ENCODE measurements around the gene KAT6B.

Gene KAT6B

GRCh38 chr10:75037171-75038153, 211.1 kb downstream of the KAT6B start (continued):
- TF ChIP-seq BCL6B (tag by site-specific recombination; IDR thresholded peaks at IDR 0.05) (no peak), ZNF707 (tag by site-specific recombination; IDR thresholded peaks at IDR 0.05) (no peak), ZNF664 (tag by site-specific recombination; IDR thresholded peaks at IDR 0.05) (no peak), ZNF112 (tag by site-specific recombination; IDR thresholded peaks at IDR 0.05) (no peak), ZSCAN30 (tag by site-specific recombination; IDR thresholded peaks at IDR 0.05) (no peak), ZNF76 (tag by site-specific recombination; IDR thresholded peaks at IDR 0.05; ENCODE audit: borderline replicate concordance, low read depth) (no peak), ZNF354C (tag by site-specific recombination; IDR thresholded peaks at IDR 0.05; ENCODE audit: borderline replicate concordance, low read depth) (no peak)

- TF ChIP-seq YY1 (tag by site-specific recombination; IDR thresholded peaks at IDR 0.05) (no peak), ZNF280C (tag by site-specific recombination; IDR thresholded peaks at IDR 0.05) (no peak), PATZ1 (tag by site-specific recombination; IDR thresholded peaks at IDR 0.05) (no peak), ZNF518A (tag by site-specific recombination; conservative IDR thresholded peaks at IDR 0.05; ENCODE audit: low read depth) (no peak), ZNF677 (tag by site-specific recombination; IDR thresholded peaks at IDR 0.05) (no peak), ZNF48 (tag by site-specific recombination; IDR thresholded peaks at IDR 0.05) (no peak), YY2 (tag by site-specific recombination; IDR thresholded peaks at IDR 0.05) (no peak), ZNF221 (tag by site-specific recombination; IDR thresholded peaks at IDR 0.05; ENCODE audit: borderline replicate concordance) (no peak), KLF9 (tag by site-specific recombination; IDR thresholded peaks at IDR 0.05; ENCODE audit: low read depth) (no peak), MEIS1 (CRISPR knock-in tag; IDR thresholded peaks at IDR 0.05; ENCODE audit: borderline replicate concordance) (no peak)
- Histone ChIP-seq H3K36me3 (ENCODE audit: control insufficient read depth in 2 of 2, insufficient read depth in 1 of 2, low read length in 2 of 2) (no peaks in the 10 kb centered on the region), H3K27ac (ENCODE audit: extremely low read depth, low read depth, low read length) (no peak overlapping the region), H3K9me3 (ENCODE audit: control insufficient read depth, insufficient read depth, low read depth, low read length) (no peaks in the 10 kb centered on the region), H3K4me3 (ENCODE audit: low read depth, low read length) (no peak overlapping the region), H3K4me1 (ENCODE audit: control insufficient read depth, insufficient read depth, low read length) (no peaks in the 10 kb centered on the region)
- CTCF ChIA-PET, result interaction anchor here (0.7 kb wide), 1 partner anchor 198 kb away, joined by 3 read pairs; no protein-coding TSS in a partner anchor
- POLR2A ChIA-PET, result no interaction called here
These were observed 211.9 kb downstream of the KAT6B start for GRCh38 chr10:75038335-75038734.

Measured in HEK293 (cell line).